IPS-18c (cell line): Measurements from ENCODE around the gene RDH13.
"Not testable (repeated sequence)": the region's sequence is repeated elsewhere in the genome, so short reads cannot be mapped to it uniquely, and the experiment has no call there.

Source experiments
- H3K4me3 ChIP-seq: 2 replicates; pipeline ENCODE4 v1.7.0; 2013; ENCODE audit warnings: low read depth, mild to moderate bottlenecking, low read length, moderate library complexity; ENCODE audit not compliant: insufficient read depth
- H3K9me3 ChIP-seq: one replicate; pipeline ENCODE4 v1.6.1; 2013; ENCODE audit warnings: mild to moderate bottlenecking, low read length, moderate library complexity; ENCODE audit not compliant: control insufficient read depth, insufficient read depth

The RDH13 gene

DNA sequence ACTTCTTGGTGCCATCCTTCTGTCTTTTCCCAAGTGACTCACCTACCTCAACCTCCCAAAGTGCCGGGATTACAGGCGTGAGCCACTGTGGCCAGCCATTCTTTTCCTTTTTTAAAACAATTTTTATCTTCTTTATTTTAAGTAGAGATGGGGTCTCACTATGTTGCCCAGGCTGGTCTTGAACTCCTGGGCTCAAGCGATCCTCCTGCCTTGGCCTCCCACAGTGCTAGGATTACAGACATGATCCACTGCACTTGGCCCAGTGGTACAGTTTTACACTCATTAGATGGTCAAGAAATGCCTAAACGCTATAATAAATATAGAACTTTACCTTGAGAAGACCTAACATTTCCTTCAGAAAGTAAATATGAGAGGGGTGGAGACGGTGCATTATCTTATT lies 49.4 kb downstream of the RDH13 start:
- H3K4me3 ChIP-seq = no peak overlapping the region
- H3K9me3 ChIP-seq = no peaks in the 10 kb centered on the region

DNA sequence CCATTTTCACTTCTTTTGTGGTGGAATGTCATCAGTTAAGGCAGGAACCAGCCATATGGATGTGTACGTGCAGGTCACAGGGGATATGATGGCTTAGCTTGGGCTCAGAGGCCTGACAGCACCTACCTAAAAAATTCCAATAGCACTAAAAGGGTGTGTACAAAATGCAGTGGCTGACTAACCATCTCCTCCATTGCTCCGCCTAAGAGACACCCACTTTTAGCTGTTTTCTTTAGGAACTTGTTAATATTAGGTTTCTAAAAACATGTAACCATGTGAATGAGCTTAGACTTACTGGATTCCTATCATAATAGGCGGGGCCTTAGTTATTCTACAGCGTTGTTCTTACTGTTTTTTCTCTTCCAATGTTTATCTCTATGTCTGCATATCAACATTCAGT lies 50.6 kb downstream of the RDH13 start:
- no peak overlapping the region for H3K4me3 ChIP-seq
- no peaks in the 10 kb centered on the region for H3K9me3 ChIP-seq

DNA sequence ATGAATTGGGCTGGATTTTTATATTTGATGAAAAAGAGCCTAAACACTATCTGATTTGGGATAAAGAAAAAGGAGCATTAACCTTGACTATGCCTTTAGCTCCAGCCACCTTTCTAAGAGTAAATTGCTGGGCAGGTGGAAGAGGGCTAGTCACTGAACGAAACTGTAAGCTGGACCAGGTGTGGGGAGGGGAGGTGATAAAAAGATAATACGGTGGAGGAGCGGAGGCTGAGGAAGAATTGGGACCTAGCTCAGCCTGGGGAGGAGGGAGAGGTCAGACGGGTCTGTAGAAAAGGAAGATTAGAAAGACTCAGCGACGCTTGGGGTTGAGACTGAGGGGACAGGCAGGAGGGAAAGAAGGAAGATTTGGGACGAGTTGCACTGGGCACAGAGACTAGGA lies 52.4 kb downstream of the RDH13 start:
- H3K9me3 ChIP-seq, H3K4me3 ChIP-seq: not testable (repeated sequence)

DNA sequence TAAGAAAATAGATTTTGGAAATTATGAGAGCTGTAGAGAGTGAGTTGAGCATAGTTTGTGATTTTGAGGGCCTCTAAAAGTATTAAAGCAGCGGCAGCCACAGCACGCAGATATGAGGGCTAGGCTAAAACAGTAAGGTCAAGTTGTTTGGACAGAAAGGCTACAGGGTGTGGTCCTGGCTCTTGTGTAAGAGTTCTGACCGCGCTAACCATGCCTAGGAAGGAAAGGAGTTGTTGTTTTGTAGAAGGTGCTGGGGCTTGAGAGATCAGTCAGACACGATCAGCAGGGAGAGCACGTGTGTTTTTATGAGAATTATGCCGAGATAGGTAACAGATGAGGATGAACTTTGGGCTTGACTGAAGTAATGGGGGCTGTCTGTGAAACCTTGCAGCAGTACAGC lies 54.2 kb downstream of the RDH13 start:
- H3K4me3 ChIP-seq = 0 out of 2 replicates have a peak overlapping the region, but pooled peaks have one; percentile 15
- H3K9me3 ChIP-seq = not testable (repeated sequence)

DNA sequence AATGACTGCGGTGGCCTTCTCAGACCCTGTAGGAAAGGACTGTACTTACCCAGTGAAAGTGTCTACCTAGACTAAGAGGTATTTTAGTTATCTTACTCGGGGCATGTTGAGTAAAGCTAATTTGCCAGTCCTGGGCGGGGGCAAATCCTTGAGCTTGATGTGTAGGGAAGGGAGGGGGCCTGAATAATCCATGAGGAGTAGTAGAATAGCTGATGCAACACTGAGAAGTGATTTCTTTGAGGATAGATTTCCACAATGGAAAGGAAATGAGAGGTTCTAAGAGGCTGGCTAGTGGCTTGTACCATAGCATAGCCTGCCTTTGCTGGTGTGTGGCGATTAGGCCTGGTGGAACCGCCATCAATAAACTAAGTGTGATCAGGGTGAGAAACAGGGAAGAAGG lies 54.8 kb downstream of the RDH13 start:
- not testable (repeated sequence) for H3K9me3 ChIP-seq
- 0 out of 2 replicates have a peak overlapping the region, but pooled peaks have one; percentile 9 for H3K4me3 ChIP-seq

DNA sequence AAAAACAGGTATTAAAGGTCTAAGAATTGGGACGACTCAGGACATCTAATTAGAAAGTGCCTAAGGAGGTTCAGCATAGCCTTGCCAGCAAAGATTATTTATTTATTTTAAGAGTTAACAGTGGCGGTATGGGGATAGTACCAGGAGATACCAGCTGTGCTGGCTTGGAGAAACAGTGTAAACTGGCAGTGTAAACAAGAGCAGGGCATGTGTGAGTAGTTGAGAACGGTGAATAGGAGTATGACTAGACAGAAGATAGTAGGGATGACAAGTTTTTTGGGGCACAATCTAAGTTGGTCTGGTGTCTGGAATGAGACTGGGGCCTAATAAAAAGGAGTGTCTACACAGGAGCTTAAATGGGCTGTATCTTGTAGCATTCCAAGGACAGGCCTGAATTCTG lies 55.4 kb downstream of the RDH13 start:
- 0 out of 2 replicates have a peak overlapping the region, but pooled peaks have one; percentile 9 for H3K4me3 ChIP-seq

DNA sequence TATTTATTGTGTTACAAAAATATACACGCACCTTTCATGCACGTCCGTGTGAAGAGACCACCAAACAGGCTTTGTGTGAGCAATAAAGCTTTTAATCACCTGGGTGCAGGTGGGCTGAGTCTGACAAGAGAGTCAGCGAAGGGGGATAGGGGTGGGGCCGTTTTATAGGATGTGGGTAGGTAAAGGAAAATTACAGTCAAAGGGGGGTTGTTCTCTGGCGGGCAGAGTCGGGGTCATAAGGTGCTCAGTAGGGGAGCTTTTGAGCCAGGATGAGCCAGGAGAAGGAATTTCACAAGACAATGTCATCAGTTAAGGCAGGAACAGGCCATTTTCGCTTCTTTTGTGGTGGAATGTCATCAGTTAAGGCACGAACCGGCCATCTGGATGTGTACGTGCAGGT lies 56.2 kb downstream of the RDH13 start:
- not testable (repeated sequence) for H3K9me3 ChIP-seq
- H3K4me3 ChIP-seq = peak overlapping the region; percentile 45

More for the DNA sequence above, 55.4 kb downstream of the RDH13 start:
- not testable (repeated sequence) for H3K9me3 ChIP-seq

DNA sequence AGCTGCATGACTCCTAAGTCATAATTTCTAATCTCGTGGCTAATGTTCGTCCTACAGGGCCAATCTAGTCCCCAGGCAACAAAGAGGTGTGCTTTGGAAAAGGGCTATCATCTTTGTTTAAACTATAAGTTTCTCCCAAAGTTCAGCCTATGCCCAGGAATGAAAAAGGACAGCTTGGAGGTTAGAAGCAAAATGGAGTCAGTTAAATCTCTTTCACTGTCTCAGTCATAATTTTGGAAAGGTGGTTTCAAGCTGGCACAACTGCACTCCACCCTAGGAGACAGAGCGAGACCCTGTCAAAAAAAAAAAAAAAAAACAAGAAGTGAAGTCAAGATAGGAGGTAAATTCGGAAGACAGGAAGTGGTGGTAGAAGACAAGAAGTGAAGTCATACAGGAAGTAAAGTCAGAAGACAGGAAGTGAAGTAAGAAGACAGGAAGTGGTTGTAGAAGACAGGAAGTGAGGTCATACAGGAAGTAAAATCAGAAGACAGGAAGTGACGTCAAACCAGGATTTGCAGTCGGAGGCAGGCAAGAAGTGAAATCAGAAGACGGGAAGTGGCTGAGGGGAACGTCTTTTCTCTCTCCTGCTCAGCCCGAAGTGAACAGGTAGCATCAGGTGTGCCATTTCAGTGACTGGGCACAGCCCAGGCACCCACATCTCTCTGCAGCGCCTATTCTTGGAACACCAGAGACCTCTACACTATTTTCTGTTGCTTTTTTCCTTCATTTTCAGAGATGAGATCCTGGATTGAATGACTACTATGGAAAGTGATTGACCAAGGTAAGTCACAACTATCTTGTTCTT lies 57.1 kb downstream of the RDH13 start:
- H3K4me3 ChIP-seq = peak overlapping the region; percentile 45

DNA sequence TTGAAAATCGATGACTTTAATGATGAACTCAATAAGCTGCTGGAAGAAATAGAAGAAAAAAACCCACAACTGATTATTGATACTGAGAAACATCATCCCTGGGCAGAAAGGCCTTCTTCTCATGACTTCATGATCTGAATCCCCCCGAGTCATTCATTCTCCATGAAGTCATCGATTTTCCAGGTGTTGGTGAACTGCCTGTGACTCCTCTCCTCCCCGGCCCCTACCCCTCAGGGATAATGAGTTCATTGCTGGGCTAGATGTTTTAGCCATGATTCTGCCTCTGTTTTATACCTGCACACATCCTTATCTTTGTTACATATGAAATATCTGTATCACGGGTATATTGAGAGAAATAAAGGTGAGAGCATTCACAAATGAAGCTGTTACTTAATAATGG lies 62.2 kb downstream of the RDH13 start:
- Histone ChIP-seq H3K9me3 (peaks cover 2% of the 10 kb centered on the region), H3K4me3 (no peak overlapping the region)

More for the DNA sequence above, 57.1 kb downstream of the RDH13 start:
- peaks cover 2% of the 10 kb centered on the region for H3K9me3 ChIP-seq

DNA sequence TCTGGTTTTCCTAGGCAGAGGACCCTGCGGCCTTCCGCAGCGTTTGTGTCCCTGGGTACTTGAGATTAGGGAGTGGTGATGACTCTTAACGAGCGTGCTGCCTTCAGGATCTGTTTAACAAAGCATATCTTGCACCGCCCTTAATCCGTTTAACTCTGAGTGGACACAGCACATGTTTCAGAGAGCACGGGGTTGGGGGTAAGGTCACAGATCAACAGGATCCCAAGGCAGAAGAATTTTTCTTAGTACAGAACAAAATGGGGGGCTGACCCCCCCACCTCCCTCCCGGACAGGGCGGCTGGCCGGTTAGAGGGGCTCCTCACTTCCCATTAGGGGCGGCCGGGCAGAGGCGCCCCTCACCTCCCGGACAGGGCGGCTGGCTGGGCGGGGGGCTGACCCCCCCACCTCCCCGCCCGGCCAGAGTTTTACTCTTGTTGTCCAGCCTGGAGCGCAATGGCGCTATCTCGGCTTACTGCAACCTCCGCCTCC lies 64.2 kb downstream of the RDH13 start:
- H3K9me3 ChIP-seq, H3K4me3 ChIP-seq: not testable (repeated sequence)

DNA sequence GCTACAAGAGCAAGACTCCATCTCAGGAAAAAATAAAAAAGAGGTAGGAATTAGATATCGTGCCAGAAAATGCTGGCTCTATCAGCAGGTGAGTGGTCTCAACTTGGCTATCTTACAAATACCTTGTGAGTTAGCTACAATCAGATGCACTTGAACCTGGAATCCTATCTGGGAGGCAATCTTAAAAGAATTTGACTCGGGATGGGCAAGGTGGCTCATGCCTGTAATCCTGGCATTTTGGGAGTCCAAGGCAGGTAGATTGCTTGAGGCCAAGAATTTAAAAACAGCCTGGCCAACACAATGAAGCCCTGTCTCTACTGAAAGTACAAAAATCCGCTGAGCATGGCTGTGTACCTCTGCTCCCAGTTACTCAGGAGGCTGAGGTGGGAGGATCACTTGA lies 67.4 kb downstream of the RDH13 start:
- H3K9me3 ChIP-seq = peaks cover 2% of the 10 kb centered on the region
- no peak overlapping the region for H3K4me3 ChIP-seq
